ENCODE results near the gene WDR33.
"Not testable (repeated sequence)": the region's sequence is repeated elsewhere in the genome, so short reads cannot be mapped to it uniquely, and the experiment has no call there.

Gene WDR33

DNA sequence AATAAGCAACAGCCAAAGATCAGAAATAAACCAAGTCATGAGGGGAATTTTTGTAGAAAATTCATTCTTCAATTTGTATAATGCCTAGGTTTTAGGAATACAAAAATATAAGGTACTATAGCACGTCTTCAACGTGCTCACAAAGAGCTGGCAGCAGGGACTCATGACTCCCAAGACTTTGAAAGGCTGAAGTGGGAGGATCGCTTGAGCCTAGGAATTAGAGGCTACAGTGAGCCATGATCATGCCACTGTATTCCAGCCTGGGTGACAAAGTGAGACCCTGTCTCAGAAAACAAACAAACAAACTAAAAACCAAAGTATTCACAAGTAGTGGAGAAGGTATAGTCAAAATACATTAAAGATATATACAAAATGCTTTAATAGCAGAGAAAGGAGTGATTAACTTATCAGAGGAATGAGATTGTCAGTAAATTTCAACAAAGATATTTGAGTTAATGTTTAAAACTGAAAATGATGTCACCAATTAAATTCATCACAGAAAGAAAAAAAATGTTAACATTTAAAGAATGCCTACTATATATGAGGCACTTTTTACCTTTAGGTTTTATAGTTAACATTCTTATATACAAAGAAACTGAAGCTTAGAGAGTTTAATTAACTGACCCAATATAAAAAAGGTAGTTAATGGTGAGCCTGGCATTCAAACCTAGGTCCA is 3.2 kb downstream of the WDR33 start:
- no peak for DNase-seq

DNA sequence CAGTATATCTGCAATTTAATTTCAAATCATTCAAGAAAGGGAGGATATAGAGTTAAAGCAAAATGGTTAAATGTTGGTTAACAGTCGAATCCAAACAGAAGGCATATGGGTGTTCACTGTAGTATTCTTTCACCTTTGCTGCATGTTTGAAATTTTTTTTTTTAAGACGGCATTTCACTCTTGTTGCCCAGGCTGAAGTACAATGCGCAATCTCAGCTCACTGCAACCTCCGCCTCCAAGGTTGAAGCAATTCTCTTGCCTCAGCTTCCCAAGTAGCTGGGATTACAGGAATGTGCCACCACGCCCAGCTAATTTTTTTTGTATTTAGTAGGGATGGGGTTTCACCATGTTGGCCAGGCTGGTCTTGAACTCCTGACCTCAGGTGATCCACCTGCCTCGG is 4.1 kb downstream of the WDR33 start:
- DNase-seq = not testable (repeated sequence)

- no peak for DNase-seq
Measured at GRCh38 chr2:127805491-127805890, 5.5 kb downstream of the WDR33 start.

- DNase-seq = no peak
Measured at GRCh38 chr2:127799926-127800325, 11.0 kb downstream of the WDR33 start.

- no peak for DNase-seq
Measured at GRCh38 chr2:127796389-127796788, 14.6 kb downstream of the WDR33 start.

GRCh38 chr2:127794901-127795300 is 16.1 kb downstream of the WDR33 start:
- not testable (repeated sequence) for DNase-seq

DNA sequence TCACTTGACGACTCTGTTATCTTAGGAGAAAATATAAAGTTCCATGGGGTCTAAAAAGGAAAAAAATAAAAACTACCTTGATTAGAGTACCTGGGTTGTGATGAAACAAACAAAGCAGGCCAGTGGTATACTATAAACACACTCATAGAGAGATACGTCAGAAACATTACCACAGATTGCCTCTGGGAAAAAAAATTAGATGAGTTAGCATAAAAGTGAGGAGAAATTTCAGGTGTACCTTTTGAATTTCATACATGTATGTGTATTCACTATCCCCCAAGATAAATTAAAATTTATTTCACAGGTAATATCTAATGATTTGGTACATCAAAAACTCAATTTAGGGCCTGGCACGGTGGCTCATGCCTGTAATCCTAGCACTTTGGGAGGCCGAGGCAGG is 18.2 kb downstream of the WDR33 start:
- no peak for DNase-seq

GRCh38 chr2:127790694-127791529 is 20.1 kb downstream of the WDR33 start:
- no peak for DNase-seq

- no peak for DNase-seq
Measured at GRCh38 chr2:127786048-127786809, 24.7 kb downstream of the WDR33 start.

GRCh38 chr2:127784965-127785518 is 25.9 kb downstream of the WDR33 start:
- DNase-seq = no peak

- DNase-seq = no peak
Measured at GRCh38 chr2:127783101-127783500, 27.9 kb downstream of the WDR33 start.

GRCh38 chr2:127778850-127779249 is 32.1 kb downstream of the WDR33 start:
- no peak for DNase-seq

DNA sequence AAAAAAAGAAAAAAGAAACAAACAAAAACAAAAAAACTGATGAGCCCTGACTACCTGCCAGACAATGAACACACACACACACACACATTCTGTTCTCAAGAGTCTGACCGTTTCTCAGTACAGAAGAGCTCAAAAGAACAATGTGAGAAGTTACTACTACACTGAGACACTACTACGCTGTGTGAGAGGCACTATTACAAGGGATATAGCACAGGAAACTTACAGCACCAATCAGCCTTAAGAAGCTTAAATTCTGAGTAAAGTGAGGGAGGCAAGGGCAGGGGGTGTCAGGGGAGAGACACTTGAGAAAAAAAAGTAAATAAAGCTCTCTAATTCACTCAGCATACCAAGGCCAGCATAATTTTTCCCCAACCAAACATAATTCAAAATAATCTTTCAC is 32.5 kb downstream of the WDR33 start:
- no peak for DNase-seq

GRCh38 chr2:127776122-127776780 is 34.7 kb downstream of the WDR33 start:
- no peak for DNase-seq

GRCh38 chr2:127771756-127772155 is 39.2 kb downstream of the WDR33 start:
- DNase-seq = no peak

DNA sequence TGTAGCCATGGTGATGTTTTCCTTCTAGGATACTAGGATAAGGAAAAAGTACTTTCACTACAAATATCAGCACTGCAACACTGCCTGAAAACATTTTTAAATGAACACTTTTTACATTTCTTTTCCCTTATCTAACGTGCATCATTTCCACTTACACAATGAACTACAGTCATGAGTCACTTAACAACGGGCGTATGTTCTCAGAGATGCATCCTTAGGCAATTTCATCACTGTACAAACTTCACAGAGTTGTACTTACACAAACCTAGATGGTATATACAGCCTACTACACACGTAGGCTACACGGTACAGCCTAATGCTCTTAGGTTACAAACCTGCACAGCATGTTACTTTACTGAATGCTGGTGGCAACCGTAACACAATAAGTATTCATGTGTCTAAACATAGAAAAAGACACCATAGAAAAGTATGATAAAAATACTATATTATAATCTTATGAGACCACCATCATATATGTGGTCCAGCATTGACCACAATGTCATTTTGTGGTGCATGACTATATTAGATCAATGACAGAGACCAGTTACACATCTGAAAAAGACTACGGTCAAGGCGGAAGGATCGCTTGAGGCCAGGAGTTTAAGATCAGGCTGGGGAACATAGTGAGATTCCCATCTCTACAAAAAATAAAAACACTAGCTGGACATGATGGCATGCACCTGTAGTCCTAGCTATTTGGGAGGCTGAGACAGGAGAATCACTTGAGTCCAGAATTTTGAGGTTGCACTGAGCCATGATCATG is 39.8 kb downstream of the WDR33 start:
- no peak for DNase-seq

GRCh38 chr2:127770534-127770933 is 40.4 kb downstream of the WDR33 start:
- DNase-seq = not testable (repeated sequence)

GRCh38 chr2:127769587-127769986 is 41.4 kb downstream of the WDR33 start:
- no peak for DNase-seq

DNA sequence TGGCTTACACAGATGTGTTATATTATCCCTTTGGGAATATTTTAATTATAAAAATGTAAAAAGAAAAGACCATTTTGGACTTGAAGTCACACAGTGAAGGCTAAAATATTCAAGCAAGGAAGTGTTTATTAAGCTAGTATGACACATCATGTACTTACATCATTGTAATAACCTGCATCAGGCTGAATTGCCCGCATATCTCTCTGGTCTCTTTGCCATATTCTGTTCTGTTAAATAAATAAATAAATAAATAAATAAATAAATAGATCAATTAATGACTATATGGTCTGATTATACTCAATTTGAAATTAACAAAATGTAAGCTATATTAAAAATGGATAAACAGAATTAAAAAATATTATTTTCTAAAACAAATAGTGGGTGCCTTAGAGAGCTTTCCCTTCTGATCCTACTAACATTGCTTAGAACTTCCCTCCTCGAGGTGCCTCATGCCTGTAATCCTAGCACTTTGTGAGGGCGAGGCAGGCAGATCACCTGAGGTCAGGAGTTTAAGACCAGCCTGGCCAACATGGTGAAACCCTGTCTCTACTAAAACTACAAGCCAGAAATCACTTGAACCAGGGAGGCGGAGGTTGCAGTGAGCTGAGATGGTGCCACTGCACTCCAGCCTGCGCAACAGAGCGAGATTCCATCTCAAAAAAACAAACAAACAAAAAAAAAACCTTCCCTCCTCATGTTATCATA is 42.0 kb downstream of the WDR33 start:
- DNase-seq = no peak

DNA sequence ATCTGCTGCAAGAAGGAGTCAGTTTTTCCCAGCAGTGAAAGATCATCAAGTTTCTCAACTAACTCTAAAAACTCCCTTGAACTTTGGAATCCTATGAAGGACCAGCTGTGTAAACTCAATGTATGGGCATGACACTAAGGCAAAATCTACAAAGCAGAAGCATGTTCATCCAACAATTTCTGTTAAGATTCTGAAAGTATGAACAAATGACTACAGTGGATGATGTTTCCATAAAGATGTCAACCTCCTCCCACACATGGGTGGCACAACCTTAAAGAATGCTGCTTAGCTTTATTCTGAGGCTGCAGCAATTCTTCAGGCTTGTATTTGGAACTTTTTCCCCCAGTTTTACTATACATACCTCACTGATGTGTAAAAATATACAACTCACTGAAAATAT is 47.2 kb downstream of the WDR33 start:
- no peak for DNase-seq

DNA sequence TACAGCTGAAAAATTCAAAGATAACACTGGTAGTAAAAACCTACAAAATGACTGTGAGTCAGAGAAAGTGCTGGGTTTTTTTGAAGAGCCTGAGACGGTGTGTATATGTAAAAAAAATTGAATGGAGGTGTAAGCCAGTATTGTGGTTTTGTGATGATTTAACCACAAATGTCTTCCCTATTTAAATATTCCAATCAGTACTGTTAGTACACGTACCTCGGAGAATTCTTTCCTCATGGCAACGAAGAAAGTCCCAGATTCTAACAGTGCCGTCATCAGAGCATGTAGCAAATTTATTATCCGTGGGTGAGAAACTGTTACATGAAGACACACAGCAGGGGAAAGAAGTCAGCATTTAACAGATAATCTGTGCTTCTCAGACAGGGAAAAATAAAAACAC is 48.1 kb downstream of the WDR33 start:
- DNase-seq = no peak
